NCI-H2196 (cell line): ENCODE results near the gene AQP5.

ENCODE experiments used
- DNase-seq: peaks from one replicate; lab custom pipeline; 2025; ENCODE audit not compliant: unreplicated experiment; lab: John Stamatoyannopoulos, UW

Gene AQP5

DNA sequence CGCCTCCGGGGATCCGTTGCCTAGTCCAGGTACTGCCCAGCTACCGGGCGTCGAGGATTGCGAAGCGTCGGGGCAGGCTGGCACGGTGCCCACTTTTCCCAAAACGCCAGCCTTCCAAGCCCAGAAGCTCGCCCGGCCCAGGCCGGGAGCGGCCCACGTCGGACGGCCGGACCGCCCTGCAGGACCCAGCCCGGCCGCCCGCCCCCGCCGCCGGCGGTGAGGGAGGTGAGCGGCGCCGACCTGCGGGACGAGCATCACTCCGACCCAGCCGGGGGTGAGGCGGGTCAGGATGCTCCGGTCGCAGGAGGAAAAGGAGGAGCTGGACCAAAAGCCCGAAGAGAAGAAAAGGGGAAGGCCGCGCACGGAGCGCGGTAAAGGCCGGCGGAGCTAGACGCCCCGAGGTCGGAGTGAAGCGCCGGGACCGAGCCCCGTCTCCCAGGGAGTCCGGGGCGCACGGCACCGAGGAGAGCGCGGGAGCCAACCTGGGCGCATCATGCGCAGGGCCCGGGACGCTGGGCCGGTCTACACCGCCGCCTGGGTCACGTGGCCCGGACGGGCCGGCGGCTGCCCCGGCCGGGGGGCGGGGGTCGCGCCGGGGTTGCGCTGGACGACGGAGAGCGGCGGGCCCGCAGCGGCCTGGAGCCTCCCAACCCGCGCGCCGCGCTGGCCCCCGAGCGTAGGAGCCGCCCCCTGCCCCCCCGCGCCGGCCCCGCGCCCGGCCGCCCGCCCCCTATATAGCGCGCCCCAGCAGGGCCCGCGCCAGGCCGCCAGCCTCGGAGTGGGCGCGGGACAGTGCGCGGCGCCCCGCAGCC, at the start of gene AQP5:
Gene AQP5, plus strand, starts transcription at position 762 of the 812 bp plus-strand sequence. CDS start 146 bp downstream, outside the sequence.
- DNase-seq: no peak

DNA sequence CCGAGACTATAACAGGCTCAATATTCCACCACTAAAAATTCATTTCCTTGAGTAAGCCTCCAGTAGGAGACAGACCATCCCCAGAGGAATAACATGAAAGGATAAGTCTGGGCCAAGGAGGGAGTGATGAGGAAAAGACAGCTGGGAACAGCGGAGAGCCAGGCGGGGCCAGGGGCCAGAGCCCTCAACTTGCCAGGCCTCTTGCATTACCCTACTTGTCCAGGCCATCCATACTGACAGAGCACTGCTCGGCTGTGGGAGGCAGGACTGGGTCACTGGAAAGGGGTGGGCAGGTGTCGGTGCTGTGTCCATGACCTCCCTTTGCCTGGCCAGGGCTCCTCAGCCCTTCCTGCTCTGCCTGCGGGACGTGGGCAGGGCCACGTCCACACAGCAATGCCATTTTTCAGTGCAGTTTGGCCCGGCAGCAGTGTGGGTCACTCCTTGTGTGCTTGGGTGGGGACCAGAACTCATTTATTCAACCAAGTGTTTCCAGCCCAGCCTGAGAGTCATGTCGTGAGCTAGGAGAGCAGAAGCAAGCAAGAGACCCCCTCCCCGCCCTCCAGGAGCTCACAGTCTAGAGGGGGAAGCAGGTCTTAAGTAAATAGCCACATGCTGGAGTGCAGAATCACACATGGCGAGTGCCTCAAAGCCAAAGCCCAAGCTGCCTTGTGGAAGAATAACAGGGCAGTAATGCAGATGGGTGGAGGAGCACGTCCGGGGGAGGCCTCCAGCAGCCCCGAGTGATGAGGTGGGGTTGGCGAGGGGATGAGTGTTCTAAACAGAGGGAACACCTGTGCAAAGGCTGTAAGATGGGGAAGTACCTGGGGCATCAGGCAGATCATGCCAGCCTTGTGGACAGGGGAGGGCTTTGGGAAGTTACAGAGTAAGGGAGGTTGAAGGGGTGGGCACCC, 49.1 kb upstream of the AQP5 start:
- no peak for DNase-seq

DNA sequence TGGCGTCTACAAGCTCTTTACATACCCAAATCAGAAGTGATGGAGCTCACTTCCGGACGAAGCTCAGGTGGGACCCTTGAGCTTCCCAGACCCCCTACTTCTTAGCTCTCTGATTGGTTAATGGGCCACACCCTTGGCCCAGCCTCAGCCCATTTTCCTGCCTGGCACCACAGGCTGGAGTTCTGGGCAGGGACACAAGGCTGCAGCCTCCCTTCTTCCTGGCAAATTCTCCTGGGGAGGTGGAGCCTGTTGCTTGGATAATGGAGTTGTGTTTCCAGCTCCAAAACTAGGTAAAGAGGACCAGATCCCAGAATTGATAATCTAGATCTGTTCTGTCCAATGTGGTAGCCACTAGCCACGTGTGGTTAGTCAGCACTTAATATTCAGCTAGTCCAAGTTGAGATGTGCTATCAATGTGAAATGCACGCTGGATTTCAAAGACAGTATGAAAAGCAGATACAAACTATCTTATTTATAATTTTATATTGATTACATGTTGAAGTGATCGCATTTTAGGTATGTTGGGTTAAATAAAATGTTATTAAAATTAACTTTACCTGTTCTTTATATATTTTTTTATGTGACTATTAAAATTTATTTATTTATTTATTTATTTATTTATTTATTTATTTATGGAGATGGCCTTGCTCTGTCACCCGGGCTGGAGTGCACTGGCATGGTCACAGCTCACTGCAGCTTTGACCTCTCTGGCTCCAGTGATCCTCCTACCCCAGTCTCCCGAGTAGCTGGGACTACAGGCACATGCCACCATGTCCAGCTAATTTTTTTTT, 45.3 kb upstream of the AQP5 start:
- no peak for DNase-seq

DNA sequence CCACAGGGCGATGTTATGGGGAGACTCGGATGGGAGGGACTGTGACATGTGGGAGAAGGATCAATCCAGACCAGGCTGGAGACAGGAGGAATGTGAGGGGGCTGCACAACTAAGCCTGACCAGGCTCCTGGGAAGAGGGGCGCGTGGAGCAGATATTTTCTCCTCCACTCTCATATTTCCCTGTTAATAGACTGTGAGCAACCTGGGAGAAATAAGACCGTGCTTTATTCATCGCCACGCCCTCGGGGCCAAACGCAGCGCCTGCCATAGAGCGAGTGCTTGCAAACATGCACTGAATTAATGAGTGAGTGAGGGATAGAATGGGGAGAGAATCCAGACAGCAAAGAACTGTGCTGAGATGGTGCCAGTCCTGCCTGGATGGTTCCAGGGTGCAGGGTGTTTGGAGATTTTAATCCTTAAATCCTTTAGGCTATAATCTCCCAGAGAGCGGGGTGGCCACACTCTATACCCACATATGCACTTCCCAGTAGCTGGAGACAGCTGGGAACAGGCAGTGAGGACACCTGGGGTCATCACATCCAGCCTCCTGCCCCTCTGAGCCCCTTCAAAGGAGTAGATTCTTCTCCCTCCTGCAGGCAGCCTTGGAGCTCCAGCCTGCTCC, 44.4 kb upstream of the AQP5 start:
- no peak for DNase-seq

DNA sequence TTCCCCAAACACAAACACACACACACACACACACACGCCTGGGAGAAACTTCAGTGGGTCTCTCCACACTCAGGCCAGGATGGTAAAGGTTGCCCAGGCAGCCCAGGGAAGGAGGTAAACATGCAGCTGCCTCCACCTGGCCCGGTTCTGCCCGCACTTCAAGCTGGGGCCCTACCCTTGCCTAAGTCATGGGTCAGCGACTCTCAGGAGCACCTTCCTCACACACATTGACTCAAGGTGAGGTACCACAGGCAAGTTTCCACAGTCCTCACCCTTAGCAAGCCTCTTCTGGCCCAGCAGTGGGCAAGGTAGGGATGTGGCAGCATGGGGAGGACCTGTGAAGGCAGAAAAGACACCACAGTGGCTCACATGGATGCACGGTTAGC, 43.9 kb upstream of the AQP5 start:
- DNase-seq: no peak

DNA sequence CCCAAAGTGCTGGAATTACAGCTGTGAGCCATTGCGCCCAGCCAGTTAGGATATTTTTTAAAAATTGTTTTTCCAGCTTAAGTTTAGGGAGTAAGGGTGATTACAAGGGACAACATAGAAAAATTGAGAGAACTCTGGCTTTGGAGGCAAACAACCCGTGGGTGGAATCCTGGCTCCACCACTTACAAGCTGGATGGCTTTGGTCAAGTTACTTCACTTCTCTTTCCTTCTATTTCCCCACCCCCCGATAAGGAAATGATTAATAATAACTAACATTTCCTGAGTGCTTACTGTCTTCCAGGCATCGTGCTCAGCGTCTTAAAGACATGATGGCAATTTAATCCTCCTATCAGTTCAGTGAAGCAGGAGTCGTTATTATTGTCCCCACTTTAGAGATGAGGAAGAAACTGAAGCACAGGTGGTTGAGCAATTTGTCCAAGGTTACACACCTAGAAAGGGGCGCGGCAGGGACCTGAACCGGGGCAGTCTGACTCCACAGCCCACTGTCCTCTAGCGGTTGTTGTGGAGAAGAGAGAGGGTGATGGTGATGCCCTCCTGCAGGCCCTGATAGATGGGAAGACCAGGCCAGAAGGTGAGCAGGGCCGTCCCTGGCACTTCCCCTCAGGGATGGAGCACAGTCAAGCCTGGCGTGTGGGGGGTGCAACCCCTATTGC, 41.3 kb upstream of the AQP5 start:
- no peak for DNase-seq

DNA sequence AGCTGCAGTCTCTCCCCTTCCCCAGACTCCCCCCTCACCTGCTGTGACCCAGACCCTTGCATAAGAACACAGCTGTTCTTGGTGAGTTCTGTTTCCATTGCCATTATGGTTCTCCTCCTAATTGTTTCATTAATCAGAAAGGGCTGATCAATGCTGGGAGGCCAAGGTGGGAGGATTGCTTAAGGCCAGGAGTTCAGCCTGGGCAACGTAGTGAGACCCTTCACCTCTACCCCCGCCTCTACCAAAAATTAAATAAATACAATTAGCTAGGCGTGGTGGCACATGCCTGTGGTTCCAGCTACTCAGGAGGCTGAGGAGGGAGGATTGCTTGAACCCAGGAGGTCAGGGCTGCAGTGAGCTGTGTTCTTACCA, 40.8 kb upstream of the AQP5 start:
- DNase-seq: no peak

DNA sequence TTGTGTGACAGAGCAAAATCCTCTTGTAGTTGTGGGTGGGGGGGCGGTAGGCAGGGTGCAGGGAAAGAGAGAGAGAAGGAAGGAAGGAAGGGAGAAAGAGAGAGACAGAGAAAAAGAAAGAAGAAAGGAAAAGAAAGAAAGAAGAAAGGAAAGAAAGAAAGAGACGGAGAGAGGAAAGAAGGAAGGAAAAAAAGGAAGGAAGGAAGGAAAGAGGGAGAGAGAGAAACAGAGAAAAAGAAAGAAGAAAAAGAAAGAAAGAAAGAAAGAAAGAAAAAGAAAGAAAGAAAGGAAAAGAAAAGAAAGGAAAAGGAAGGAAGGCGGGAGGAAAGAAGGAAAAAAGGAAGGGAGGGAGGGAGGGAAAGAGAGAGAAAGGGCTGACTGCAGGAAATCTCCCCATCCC, 40.4 kb upstream of the AQP5 start:
- no peak for DNase-seq

DNA sequence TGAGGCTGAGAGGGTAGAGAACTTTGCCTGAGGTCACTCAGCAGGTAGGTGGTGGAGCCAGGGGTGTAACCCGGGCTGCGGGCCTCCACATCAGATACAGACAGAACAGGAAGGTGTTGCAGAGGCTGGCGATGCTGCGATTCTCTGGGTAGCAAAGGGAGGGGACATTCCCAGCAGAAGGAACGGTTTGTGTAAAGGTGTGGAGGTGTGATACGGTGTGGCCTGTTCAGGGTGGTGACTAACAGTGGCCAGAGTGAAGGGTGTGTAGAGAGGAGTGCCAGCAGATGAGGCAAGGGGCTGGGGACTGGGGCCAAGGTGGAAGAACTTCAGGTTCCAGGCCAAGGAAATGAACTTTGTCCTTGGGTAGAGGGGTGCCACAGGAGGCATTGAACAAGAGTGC, 39.7 kb upstream of the AQP5 start:
- no peak for DNase-seq

DNA sequence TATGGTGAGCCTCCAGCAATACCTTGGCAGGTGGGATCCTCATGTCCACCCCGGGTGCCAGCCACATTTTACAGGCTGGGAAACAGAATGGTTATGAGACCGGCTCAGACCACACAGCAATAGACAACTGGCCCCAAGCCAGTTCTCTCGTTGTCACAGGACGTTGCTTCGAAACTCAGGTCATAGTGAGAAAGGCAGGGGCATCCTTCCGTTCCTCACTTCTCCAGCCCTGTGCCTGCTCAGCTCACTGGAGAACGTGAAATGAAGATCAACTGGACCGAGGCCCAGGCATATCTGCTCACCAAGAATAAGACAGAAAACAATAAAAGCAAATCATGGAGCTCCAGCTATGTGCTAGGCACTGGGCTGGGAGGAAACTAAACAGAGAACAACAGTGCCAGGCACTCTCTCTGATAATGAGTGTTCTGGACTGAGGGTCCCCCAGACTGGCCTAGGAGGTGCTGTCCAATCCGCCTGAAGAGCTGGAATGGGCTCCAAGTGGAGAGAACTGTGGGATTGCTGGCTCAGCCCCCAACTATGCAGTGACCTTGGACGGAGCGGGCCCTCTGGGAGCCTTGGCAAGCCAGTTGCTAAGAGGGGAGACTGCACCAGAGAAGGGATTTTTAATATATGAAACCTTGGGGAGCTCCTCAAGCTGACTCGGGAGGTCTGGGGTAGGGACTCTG, 39.2 kb upstream of the AQP5 start:
- DNase-seq: no peak

DNA sequence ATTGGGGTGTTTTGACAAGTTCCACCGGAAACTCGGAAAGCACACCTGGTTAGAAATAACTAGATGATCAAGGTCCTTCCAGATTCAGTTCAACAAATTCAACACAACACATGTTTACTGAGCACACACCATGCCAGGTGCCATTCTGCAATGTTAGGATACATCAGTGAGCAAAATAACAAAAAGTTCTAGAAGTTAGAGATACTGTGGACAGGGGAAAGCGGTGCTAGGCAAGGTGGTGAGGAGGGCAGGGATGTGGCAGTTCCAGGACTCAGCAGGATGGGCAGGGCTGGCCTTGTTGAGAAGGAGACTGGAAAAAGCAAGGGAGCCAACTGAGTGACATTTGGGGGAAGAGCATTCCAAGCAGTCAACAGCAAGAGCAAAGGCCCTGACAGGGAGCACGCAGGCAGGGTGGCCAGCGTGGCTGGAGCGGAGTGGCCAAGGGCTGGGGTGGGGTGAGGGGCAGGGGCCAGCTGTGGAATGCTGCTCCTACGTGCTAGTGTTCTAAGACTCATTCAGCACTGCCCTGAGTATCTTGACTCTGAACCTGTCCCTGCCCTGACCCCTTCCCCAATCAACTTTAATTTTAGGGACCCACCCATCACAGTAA, 38.5 kb upstream of the AQP5 start:
- no peak for DNase-seq

DNA sequence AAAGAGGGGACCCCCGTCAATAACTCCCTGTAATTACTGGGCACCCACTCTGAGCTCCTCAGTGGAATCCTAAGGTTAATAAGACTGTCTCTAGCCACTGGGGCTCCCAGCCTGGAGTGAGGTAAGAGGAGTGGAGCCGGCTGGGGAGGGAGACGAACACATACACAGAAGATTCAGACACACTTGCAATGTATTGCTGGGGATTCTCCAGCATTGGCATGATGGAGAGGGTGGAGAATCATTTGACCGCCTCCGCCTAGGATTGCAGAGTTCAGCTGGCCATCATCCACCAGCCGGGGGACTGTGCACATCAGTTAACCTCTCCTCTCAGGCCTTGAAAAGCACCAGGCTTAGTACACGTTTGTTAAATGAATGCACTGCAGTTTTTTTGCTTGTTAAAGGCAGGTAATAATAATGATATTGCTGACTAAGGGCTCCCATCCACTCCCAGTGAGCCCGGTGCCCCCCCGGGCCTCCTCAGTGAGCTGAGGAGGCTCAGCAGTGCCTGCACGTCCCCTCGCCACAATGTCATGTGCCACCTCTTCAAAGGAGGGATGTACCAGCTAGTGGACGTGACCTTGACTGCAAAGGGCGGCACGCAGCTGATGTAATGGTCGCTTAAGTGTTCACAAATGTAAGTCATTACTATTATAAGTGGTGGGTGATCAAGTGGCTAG, 37.7 kb upstream of the AQP5 start:
- no peak for DNase-seq

DNA sequence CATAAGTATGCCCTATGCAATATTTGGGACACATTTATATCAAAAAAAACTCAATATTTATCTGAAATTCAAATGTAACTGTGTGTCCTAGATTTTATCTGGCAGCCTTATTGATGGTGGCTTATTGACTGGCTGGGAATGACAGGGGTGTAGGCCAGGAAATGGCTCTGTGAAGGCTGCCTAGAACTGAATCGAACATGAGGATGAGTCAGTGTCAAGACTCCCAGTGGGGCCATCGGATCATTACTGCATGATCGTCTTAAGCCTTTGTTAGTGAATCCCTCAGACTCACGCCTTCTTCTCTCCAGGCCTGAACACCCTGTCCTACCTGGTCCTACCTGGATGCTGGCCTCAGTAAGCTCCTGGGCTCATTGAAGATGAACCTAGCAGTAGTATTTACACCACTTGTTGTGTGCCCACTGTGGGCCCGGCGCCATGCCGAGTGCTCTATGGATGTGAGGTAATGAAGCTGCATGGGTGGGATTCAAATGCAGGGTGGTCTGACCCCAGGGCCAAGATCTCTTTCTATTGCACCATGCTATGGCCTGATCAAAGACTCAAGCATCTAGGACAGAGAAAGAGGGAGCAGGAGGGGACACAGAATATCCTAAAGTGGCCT, 36.9 kb upstream of the AQP5 start:
- no peak for DNase-seq

DNA sequence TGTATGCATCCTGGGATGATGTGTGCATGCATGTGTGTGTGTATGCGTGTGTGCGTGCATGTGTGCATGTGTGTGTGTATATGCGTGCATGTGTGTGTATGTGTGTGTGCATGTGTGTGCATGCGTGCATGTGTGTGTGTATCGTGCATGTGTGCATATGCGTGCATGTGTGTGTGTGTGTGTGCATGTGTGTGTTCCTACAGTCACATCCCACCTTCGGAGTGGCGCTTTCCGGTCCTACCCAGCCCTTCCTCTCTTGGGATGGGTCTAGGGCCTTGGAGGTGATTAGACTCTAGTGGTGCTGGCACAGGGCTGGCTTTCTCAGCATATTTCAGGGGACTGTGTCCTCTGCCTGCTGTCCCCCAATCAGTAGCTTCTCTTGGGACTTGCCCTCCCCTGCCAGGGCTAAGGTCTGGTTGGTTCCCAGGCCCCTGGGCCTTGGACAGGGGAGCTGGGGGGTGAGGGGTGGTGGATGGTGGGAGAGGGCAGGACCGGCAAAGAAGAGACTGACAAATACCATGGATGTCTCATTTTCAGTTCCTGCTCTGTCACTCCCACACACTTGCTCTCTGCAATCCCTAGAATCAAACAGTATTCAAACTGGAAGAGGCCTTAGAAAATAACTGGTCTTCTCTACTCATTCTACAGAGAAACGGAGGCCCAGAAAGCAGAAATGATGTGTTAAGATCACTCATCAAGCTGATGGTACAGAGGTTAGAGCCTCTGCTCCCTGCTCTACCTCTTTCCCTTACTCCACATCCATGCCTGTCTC, 36.1 kb upstream of the AQP5 start:
- no peak for DNase-seq

DNA sequence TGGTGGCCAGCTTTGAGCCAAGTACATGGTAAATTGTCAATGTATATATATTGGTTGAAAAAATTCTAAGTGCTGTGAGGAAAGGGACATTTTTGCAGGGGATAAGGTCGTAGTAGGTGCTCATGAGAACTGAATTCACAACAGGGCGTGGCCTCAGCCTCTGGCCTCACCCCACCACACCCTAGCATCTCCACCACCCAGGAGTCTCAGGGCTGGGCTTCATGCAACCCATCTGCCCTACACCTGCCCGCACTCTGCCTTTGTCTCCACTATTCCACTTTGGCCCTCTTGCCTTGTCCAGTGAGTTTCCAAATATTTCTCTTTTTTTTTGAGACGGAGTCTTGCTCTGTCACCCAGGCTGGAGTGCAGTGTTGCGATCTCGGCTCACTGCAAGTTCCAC, 33.2 kb upstream of the AQP5 start:
- no peak for DNase-seq

DNA sequence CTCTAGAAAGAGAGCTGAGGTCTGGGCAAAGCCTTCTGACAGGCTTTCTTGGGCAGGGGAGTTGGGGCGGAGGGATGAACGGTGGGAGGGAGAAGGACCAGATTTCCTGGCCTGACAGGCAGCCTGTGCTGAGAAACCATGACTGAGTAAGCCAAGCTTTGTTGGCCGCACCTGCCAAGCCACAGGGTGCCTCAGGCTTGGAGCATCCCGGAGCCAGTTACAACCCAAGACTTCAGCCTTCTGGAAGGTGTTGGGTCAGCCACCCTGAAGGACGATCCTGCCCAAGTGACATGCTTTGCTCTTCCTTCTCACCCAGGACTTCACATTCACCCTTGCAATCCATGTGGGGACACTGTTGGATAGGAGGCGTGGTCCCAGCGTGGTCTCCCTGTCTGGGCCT, 32.1 kb upstream of the AQP5 start:
- no peak for DNase-seq

DNA sequence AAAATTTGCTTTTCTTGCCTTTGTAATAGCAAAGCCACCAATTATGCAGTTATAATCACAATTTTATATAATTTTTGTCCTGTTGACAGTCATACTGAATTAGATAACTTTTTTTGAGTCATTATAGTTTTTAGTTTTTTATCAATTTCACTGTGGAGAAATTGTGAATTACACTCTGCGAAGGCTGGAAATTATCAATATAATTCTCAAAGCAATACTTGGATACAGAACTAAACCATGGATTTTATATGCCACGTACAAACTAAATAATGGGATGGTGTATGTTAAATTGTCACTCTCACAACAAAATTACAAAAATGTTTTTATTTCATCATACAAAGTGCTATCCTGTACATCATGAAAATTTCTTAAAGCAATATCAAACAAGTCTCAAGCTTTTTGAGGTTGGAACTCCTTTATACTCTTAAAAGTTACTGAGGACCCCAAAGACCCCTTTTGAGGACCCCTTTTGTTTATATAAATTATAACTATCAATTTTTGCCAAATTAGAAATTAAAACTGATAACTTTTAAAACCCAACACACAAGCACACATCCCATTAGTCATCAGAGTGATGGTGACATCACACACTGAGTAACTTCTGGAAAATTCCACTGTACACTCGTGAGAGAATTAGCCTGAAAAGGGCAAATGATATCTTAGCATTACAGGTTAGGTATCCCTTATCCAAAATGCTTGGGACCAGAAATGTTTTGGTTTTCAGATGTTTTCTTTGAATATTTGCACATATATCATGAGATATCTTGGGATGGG, 31.0 kb upstream of the AQP5 start:
- no peak for DNase-seq
